GM18505 (cell line): ENCODE measurements around the gene ZFYVE19.

Experiments
- ATAC-seq: cut with Tn5 transposase; IDR thresholded peaks from one replicate; pipeline ENCODE4 v1.9.1; 2021; ENCODE audit not compliant: unreplicated experiment
- POLR2A ChIP-seq: IDR thresholded peaks from 4 replicates; pipeline ENCODE4 v1.6.1; 2011; ENCODE audit warnings: borderline replicate concordance; ENCODE audit not compliant: insufficient read depth, insufficient read length; ENCODE audit errors: extremely low read depth

The ZFYVE19 gene

GRCh38 chr15:40770147-40770721 is 36.7 kb upstream of the ZFYVE19 start:
- no peak for TF ChIP-seq POLR2A
- ATAC-seq, result no peak

- ATAC-seq, result no peak
- no peak for TF ChIP-seq POLR2A
Observed at GRCh38 chr15:40771242-40771641, 35.6 kb upstream of the ZFYVE19 start.

GRCh38 chr15:40772014-40772413 is 34.9 kb upstream of the ZFYVE19 start:
- TF ChIP-seq POLR2A, result no peak

DNA sequence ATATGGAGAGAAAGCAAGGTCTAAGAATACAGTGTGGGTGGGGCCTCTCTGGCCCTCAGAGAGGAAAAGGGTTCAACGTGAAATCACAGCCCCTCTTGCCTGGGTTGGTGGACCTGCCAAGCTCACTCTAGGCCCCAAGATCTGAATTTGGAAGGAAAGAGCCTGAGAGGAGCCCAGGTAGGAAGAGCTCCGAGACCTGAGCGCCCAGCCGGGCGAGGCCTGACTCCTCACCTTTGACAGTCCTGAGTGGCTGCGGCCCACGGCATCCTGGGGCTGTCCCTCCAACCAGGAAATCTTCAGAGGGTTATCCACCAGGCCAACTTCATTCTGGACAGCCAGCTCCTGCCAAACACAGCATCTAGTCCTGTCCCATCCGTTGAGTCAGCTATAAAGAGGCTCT is 33.4 kb upstream of the ZFYVE19 start:
- no peak for ATAC-seq
- TF ChIP-seq POLR2A, result no peak

More at GRCh38 chr15:40772014-40772413, 34.9 kb upstream of the ZFYVE19 start:
- no peak for ATAC-seq

GRCh38 chr15:40773902-40774301 is 33.0 kb upstream of the ZFYVE19 start:
- no peak for TF ChIP-seq POLR2A
- ATAC-seq, result no peak

DNA sequence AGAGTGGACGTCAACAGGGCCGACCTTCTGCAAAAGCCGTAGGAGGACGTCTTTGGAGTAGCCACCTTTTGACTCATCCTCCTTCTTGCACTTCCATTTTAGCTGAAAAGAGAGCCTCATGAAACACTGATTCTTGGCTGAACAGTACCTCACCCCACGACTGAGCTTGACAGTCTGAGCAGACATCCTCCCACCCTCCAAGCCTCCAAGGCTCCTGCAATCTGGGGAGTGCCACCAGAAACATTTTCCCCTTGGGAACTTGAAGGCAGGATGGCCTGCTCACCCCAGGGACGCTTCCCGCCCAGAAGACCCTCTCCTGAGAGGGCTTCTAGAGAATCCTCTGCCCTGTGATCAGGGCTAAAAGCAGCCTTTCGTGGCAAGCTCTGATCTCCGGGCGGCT is 31.9 kb upstream of the ZFYVE19 start:
- TF ChIP-seq POLR2A, result no peak

DNA sequence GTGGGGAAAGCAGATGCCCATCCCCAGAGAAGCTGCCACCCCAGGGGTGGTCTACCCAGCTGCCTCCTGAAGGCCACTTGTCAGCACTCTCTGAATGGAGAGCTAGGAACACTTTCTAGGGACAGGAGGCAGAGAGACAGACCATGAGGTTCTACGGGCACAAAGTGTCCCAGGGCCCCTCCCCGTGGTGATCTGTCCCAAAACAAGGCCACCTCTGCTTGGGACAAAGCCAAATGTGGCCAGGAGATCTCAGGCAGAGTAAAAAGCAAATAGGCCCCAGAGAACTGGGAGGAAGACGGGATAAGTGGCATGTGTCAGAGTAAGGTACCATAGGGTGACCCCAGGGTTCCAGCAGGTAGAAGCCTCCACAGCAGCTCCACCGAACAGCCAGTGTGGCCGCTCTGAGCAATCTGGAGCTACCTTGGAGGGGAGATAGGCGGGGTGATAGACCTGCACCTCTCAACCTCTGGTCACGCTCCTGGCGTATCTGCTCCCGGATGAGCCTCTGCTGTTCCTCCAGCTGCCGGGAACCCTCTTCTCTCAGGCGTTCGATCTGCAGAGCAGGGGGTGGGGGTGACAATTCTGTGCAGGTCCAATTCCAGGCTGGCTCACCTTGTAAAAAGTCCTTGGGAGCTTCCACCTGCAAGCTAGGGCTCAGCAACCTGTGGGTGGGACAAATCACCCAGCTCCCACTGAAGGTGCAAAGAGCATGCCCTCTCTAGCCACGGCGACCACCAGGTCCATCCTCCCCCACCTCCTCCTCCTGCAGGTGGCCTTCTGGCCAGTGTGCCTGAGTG is 31.0 kb upstream of the ZFYVE19 start:
- ATAC-seq, result no peak
- no peak for TF ChIP-seq POLR2A

More for the DNA sequence above, 31.9 kb upstream of the ZFYVE19 start:
- no peak for ATAC-seq

GRCh38 chr15:40776537-40777141 is 30.2 kb upstream of the ZFYVE19 start:
- ATAC-seq, result no peak
- TF ChIP-seq POLR2A, result no peak

GRCh38 chr15:40782609-40783227 is 24.2 kb upstream of the ZFYVE19 start:
- peak; percentile 75 for ATAC-seq
- TF ChIP-seq POLR2A, result no peak

GRCh38 chr15:40785164-40785563 is 21.7 kb upstream of the ZFYVE19 start:
- no peak for ATAC-seq
- no peak for TF ChIP-seq POLR2A

DNA sequence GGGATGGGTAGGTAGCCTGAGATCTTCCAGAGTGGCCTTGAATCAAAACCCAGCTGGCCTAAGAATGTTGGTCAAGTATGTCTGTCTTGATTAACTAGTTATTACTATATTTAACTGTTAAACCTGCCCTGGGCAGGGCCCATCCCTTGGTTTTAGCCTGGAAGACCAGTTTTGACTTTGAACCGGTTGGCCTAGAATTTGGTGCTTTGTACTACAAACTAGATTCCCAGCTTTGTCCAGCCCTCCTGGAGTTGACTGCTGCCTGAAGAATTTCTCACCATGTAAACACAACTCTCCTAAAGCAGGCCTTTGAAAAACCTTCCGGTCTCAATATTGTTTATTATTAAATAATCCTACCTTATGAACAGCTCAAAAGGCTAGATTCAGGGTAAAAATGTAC is 21.1 kb upstream of the ZFYVE19 start:
- no peak for ATAC-seq
- no peak for TF ChIP-seq POLR2A

GRCh38 chr15:40787344-40787841 is 19.5 kb upstream of the ZFYVE19 start:
- no peak for TF ChIP-seq POLR2A
- ATAC-seq, result no peak

- ATAC-seq, result no peak
- no peak for TF ChIP-seq POLR2A
Observed at GRCh38 chr15:40787991-40788390, 18.9 kb upstream of the ZFYVE19 start.
